ENCODE data around the gene LAMTOR5. TPM values are rescaled to one million over a fixed set of nuclear protein-coding genes. Genes with fewer than 3 reads are reported as not detected.

The LAMTOR5 gene
- total and polyA plus RNA-seq, 2 of the 13 experiments (the other 11 are each of a cell fraction or from before 2014, with no cell fraction given), result 96.7 to 400 TPM

- TF ChIP-seq, protein P1, sequence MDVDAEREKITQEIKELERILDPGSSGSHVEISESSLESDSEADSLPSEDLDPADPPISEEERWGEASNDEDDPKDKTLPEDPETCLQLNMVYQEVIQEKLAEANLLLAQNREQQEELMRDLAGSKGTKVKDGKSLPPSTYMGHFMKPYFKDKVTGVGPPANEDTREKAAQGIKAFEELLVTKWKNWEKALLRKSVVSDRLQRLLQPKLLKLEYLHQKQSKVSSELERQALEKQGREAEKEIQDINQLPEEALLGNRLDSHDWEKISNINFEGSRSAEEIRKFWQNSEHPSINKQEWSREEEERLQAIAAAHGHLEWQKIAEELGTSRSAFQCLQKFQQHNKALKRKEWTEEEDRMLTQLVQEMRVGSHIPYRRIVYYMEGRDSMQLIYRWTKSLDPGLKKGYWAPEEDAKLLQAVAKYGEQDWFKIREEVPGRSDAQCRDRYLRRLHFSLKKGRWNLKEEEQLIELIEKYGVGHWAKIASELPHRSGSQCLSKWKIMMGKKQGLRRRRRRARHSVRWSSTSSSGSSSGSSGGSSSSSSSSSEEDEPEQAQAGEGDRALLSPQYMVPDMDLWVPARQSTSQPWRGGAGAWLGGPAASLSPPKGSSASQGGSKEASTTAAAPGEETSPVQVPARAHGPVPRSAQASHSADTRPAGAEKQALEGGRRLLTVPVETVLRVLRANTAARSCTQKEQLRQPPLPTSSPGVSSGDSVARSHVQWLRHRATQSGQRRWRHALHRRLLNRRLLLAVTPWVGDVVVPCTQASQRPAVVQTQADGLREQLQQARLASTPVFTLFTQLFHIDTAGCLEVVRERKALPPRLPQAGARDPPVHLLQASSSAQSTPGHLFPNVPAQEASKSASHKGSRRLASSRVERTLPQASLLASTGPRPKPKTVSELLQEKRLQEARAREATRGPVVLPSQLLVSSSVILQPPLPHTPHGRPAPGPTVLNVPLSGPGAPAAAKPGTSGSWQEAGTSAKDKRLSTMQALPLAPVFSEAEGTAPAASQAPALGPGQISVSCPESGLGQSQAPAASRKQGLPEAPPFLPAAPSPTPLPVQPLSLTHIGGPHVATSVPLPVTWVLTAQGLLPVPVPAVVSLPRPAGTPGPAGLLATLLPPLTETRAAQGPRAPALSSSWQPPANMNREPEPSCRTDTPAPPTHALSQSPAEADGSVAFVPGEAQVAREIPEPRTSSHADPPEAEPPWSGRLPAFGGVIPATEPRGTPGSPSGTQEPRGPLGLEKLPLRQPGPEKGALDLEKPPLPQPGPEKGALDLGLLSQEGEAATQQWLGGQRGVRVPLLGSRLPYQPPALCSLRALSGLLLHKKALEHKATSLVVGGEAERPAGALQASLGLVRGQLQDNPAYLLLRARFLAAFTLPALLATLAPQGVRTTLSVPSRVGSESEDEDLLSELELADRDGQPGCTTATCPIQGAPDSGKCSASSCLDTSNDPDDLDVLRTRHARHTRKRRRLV (CRISPR knock-in tag; IDR thresholded peaks at IDR 0.05), result no peak
- TF ChIP-seq ATM (IDR thresholded peaks at IDR 0.05; ENCODE audit: borderline replicate concordance), result no peak
- TF ChIP-seq, protein P2, sequence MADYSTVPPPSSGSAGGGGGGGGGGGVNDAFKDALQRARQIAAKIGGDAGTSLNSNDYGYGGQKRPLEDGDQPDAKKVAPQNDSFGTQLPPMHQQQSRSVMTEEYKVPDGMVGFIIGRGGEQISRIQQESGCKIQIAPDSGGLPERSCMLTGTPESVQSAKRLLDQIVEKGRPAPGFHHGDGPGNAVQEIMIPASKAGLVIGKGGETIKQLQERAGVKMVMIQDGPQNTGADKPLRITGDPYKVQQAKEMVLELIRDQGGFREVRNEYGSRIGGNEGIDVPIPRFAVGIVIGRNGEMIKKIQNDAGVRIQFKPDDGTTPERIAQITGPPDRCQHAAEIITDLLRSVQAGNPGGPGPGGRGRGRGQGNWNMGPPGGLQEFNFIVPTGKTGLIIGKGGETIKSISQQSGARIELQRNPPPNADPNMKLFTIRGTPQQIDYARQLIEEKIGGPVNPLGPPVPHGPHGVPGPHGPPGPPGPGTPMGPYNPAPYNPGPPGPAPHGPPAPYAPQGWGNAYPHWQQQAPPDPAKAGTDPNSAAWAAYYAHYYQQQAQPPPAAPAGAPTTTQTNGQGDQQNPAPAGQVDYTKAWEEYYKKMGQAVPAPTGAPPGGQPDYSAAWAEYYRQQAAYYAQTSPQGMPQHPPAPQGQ (CRISPR knock-in tag; IDR thresholded peaks at IDR 0.05; ENCODE audit: borderline replicate concordance), result no peak
- no peak for TF ChIP-seq IKZF1 (IDR thresholded peaks at IDR 0.05)
- TF ChIP-seq SMC3 (IDR thresholded peaks at IDR 0.05; ENCODE audit: low read length), result peak; percentile 9; the same call in 1 of the 2 replicates
- no peak for TF ChIP-seq ZNF12 (CRISPR knock-in tag; IDR thresholded peaks at IDR 0.05)
Measured at GRCh38 chr1:110433803-110434202, 26.3 kb upstream of the LAMTOR5 start (continued).

- Histone ChIP-seq H3K4me2 (ENCODE audit: low read depth, low read length) (no peak overlapping the region), H3K79me2 (ENCODE audit: insufficient read depth, low read length) (no peaks in the 10 kb centered on the region), H3K36me3 (replicated peaks in 1 of 2; ENCODE audit: control insufficient read depth in 1 of 2, insufficient read depth in 2 of 2, low read length in 2 of 2) (no peaks in the 10 kb centered on the region), H3K4me3 (replicated peaks in 1 of 3; ENCODE audit: insufficient read depth in 1 of 3, low read depth in 2 of 3, low read length in 3 of 3) (no peak overlapping the region), H3K4me1 (ENCODE audit: insufficient read depth, low read length) (peaks cover 10% of the 10 kb centered on the region; the same call in 1 of the 2 replicates), H3K9me3 (ENCODE audit: low read length) (no peaks in the 10 kb centered on the region), H3K9ac (ENCODE audit: insufficient read depth, low read depth, low read length) (no peak overlapping the region), H3K27me3 (ENCODE audit: control insufficient read depth in 1 of 2, insufficient read depth in 2 of 2, low read length in 2 of 2) (peaks cover 1 to 23% of the 10 kb centered on the region in 2 experiments; a peak in 4 of 5 replicates), H2AFZ (ENCODE audit: low read length) (no peak overlapping the region), H3K27ac (ENCODE audit: extremely low read length, insufficient read depth, low read length) (no peak overlapping the region), H4K20me1 (ENCODE audit: insufficient read depth, low read length) (no peaks in the 10 kb centered on the region)
- DNase-seq (ENCODE audit: low spot score) (no peak), FAIRE-seq (no peak), ATAC-seq (no peak)
- intact Hi-C loops (cut with micrococcal nuclease; ENCODE audit: unreplicated experiment), result no loop called here
- in situ Hi-C loops (cut with HindIII; ENCODE audit: extremely low pct_ligation_motif_present, low pct_unique_long_range_greater_than_20kb), result no loop called here
- CTCF ChIA-PET (ENCODE audit: low intra/inter-chr PET ratio, low total read pairs), result no interaction called here
- POLR2A ChIA-PET, result no interaction called here
- TF ChIP-seq ZNF605 (CRISPR knock-in tag; IDR thresholded peaks at IDR 0.05) (no peak), MEF2D (CRISPR knock-in tag; IDR thresholded peaks at IDR 0.05) (no peak), POGZ (CRISPR knock-in tag; IDR thresholded peaks at IDR 0.05) (no peak)
- BruUV-seq (replicated peaks), result no TSS peak
- WGBS (ENCODE audit: low lambda C conversion rate), result 53% methylated on average over 2 of the region's 2 CpGs
Measured at GRCh38 chr1:110433213-110433612, 25.7 kb upstream of the LAMTOR5 start.

Measured in HepG2 (cell line).